IPS-20b (cell line): ENCODE results near the gene TRABD2B.
A peak's percentile ranks its signal among the peaks of the same experiment; 100 is the strongest.

Experiments
- H3K27ac ChIP-seq: one replicate; pipeline ENCODE4 v1.5.1; 2013; ENCODE audit warnings: low read length
- H3K27me3 ChIP-seq: 2 replicates; pipeline ENCODE4 v1.6.1; 2013; ENCODE audit warnings: mild to moderate bottlenecking, low read length, inconsistent platforms; ENCODE audit not compliant: insufficient read depth
- H3K36me3 ChIP-seq: 2 replicates; pipeline ENCODE4 v1.6.1; 2013; ENCODE audit warnings: low read depth, mild to moderate bottlenecking, inconsistent platforms, low read length, moderate library complexity; ENCODE audit not compliant: insufficient read depth
- H3K4me1 ChIP-seq: 2 replicates; pipeline ENCODE4 v1.6.1; 2013; ENCODE audit warnings: mild to moderate bottlenecking, control low read depth, inconsistent platforms, low read length, moderate library complexity; ENCODE audit not compliant: insufficient read depth
- H3K4me3 ChIP-seq: 2 replicates; pipeline ENCODE4 v1.5.1; 2013; ENCODE audit warnings: mild to moderate bottlenecking, low read length, inconsistent platforms
- H3K9ac ChIP-seq: 2 replicates; pipeline ENCODE4 v1.6.1; 2013; ENCODE audit warnings: low read depth, mild to moderate bottlenecking, inconsistent platforms, low read length, moderate library complexity
- H3K9me3 ChIP-seq: 2 replicates; pipeline ENCODE4 v1.6.1; 2013; ENCODE audit warnings: mild to moderate bottlenecking, low read depth, low read length, inconsistent platforms; ENCODE audit not compliant: insufficient read depth

The TRABD2B gene

GRCh38 chr1:47725000-47725473 is 272.1 kb downstream of the TRABD2B start:
- no peak overlapping the region for H3K27ac ChIP-seq
- H3K4me3 ChIP-seq = peak overlapping the region; percentile 52
- H3K36me3 ChIP-seq = no peaks in the 10 kb centered on the region
- H3K4me1 ChIP-seq = peaks cover 9% of the 10 kb centered on the region; the same call in 1 of the 2 replicates
- H3K9me3 ChIP-seq = no peaks in the 10 kb centered on the region
- peak overlapping the region; percentile 47; the same call in 1 of the 2 replicates for H3K9ac ChIP-seq
- H3K27me3 ChIP-seq = peaks cover 82% of the 10 kb centered on the region

- H3K27me3 ChIP-seq = peaks cover 87% of the 10 kb centered on the region
- peak overlapping the region; percentile 52 for H3K4me3 ChIP-seq
- H3K9ac ChIP-seq = peak overlapping the region; percentile 47; the same call in 1 of the 2 replicates
Measured at GRCh38 chr1:47724432-47724999, 272.7 kb downstream of the TRABD2B start.

GRCh38 chr1:47722909-47723580 is 274.1 kb downstream of the TRABD2B start:
- peaks cover 99% of the 10 kb centered on the region for H3K27me3 ChIP-seq
- H3K9me3 ChIP-seq = no peaks in the 10 kb centered on the region
- no peak overlapping the region for H3K4me3 ChIP-seq
- H3K27ac ChIP-seq = no peak overlapping the region
- no peaks in the 10 kb centered on the region for H3K36me3 ChIP-seq
- H3K4me1 ChIP-seq = peaks cover 9% of the 10 kb centered on the region; the same call in 1 of the 2 replicates
- H3K9ac ChIP-seq = no peak overlapping the region

More at GRCh38 chr1:47724432-47724999, 272.7 kb downstream of the TRABD2B start:
- H3K36me3 ChIP-seq = no peaks in the 10 kb centered on the region
- H3K27ac ChIP-seq = no peak overlapping the region
- H3K9me3 ChIP-seq = no peaks in the 10 kb centered on the region
- H3K4me1 ChIP-seq = peaks cover 9% of the 10 kb centered on the region; the same call in 1 of the 2 replicates

GRCh38 chr1:47722101-47722500 is 275.1 kb downstream of the TRABD2B start:
- Histone ChIP-seq H3K9me3 (no peaks in the 10 kb centered on the region), H3K36me3 (no peaks in the 10 kb centered on the region), H3K27me3 (peaks cover 99% of the 10 kb centered on the region), H3K4me3 (no peak overlapping the region), H3K4me1 (peaks cover 9% of the 10 kb centered on the region; the same call in 1 of the 2 replicates), H3K27ac (no peak overlapping the region), H3K9ac (no peak overlapping the region)

- Histone ChIP-seq H3K9ac (no peak overlapping the region), H3K9me3 (no peaks in the 10 kb centered on the region), H3K36me3 (no peaks in the 10 kb centered on the region), H3K27ac (no peak overlapping the region), H3K4me3 (no peak overlapping the region), H3K27me3 (peaks cover 99% of the 10 kb centered on the region), H3K4me1 (peaks cover 16% of the 10 kb centered on the region; the same call in 1 of the 2 replicates)
Measured at GRCh38 chr1:47720111-47720510, 277.1 kb downstream of the TRABD2B start.

- H3K27ac ChIP-seq = no peak overlapping the region
- H3K36me3 ChIP-seq = no peaks in the 10 kb centered on the region
- H3K9me3 ChIP-seq = no peaks in the 10 kb centered on the region
- no peak overlapping the region for H3K4me3 ChIP-seq
- peaks cover 99% of the 10 kb centered on the region for H3K27me3 ChIP-seq
- H3K9ac ChIP-seq = no peak overlapping the region
- peaks cover 11% of the 10 kb centered on the region; the same call in 1 of the 2 replicates for H3K4me1 ChIP-seq
Measured at GRCh38 chr1:47717341-47717740, 279.8 kb downstream of the TRABD2B start.

- Histone ChIP-seq H3K27me3 (peaks cover 100% of the 10 kb centered on the region), H3K36me3 (no peaks in the 10 kb centered on the region), H3K4me1 (peaks cover 11% of the 10 kb centered on the region; the same call in 1 of the 2 replicates), H3K9ac (no peak overlapping the region), H3K27ac (no peak overlapping the region), H3K9me3 (no peaks in the 10 kb centered on the region), H3K4me3 (no peak overlapping the region)
Measured at GRCh38 chr1:47713975-47714767, 283.0 kb downstream of the TRABD2B start.

- Histone ChIP-seq H3K9me3 (no peaks in the 10 kb centered on the region), H3K4me3 (no peak overlapping the region), H3K4me1 (peaks cover 11% of the 10 kb centered on the region; the same call in 1 of the 2 replicates), H3K36me3 (no peaks in the 10 kb centered on the region), H3K9ac (no peak overlapping the region), H3K27me3 (peaks cover 100% of the 10 kb centered on the region), H3K27ac (no peak overlapping the region)
Measured at GRCh38 chr1:47713333-47713953, 283.7 kb downstream of the TRABD2B start.

- Histone ChIP-seq H3K27me3 (peaks cover 100% of the 10 kb centered on the region), H3K4me1 (peaks cover 11% of the 10 kb centered on the region; the same call in 1 of the 2 replicates), H3K4me3 (no peak overlapping the region), H3K9ac (no peak overlapping the region), H3K9me3 (no peaks in the 10 kb centered on the region), H3K27ac (no peak overlapping the region), H3K36me3 (no peaks in the 10 kb centered on the region)
Measured at GRCh38 chr1:47712596-47713299, 284.4 kb downstream of the TRABD2B start.

GRCh38 chr1:47711848-47712492 is 285.2 kb downstream of the TRABD2B start:
- Histone ChIP-seq H3K4me3 (no peak overlapping the region), H3K9me3 (no peaks in the 10 kb centered on the region), H3K4me1 (peaks cover 11% of the 10 kb centered on the region; the same call in 1 of the 2 replicates), H3K27me3 (peaks cover 100% of the 10 kb centered on the region), H3K9ac (no peak overlapping the region), H3K36me3 (no peaks in the 10 kb centered on the region), H3K27ac (no peak overlapping the region)
